PC-9 (cell line): ENCODE measurements around the gene NQO2. TPM values are rescaled to one million over a fixed set of nuclear protein-coding genes. Genes with fewer than 3 reads are reported as not detected.
A peak's percentile ranks its signal among the peaks of the same experiment; 100 is the strongest.
"Not testable (repeated sequence)": the region's sequence is repeated elsewhere in the genome, so short reads cannot be mapped to it uniquely, and the experiment has no call there.

ENCODE experiments used
- BruUV-seq: library from RNA; stranded (reverse); fragments of 400-500 nt; replicated peaks from 2 replicates; lab custom pipeline; 2021; lab: Mats Ljungman, UMichigan
- CTCF ChIA-PET: fragments of 300-600 bp; sonication (Branson Sonifier 250); formaldehyde crosslinking; loops from one replicate; lab custom pipeline; 2022; ENCODE audit warnings: antibody characterized with exemption; lab: Charles Lee
- POLR2A ChIA-PET: fragments of 300-600 bp; sonication (Branson Sonifier 250); formaldehyde crosslinking; loops from one replicate; lab custom pipeline; 2022; ENCODE audit warnings: antibody characterized with exemption; ENCODE audit not compliant: unreplicated experiment; lab: Charles Lee
- DNase-seq, 2 experiments: peaks; one replicate each; pipeline versions ENCODE4 v3.0.0 to v3.0.0-alpha.2; 2015 to 2022; ENCODE audit warnings: mixed read lengths in 1 of 2
- H2AFZ ChIP-seq: fragments of 200-600 bp; sonication (generic); 2 replicates; pipeline ENCODE4 v1.8.1; 2017; ENCODE audit warnings: antibody characterized with exemption
- H3F3A ChIP-seq: fragments of 200-600 bp; sonication (generic); 2 replicates; pipeline ENCODE4 v1.8.1; 2017; ENCODE audit warnings: antibody characterized with exemption, mild to moderate bottlenecking, low read depth; ENCODE audit not compliant: insufficient read depth
- H3K27ac ChIP-seq: fragments of 200-600 bp; sonication (generic); 2 replicates; pipeline ENCODE4 v1.6.1; 2016; ENCODE audit warnings: mixed run types
- H3K27me3 ChIP-seq: fragments of 200-600 bp; sonication (generic); 2 replicates; pipeline ENCODE4 v1.6.1; 2016; ENCODE audit warnings: low read depth, mixed run types; ENCODE audit not compliant: insufficient read depth
- H3K36me3 ChIP-seq: fragments of 200-600 bp; sonication (generic); 2 replicates; pipeline ENCODE4 v1.6.1; 2016; ENCODE audit warnings: low read depth, mixed run types
- H3K4me1 ChIP-seq: fragments of 200-600 bp; sonication (generic); replicated peaks from 2 replicates; pipeline ENCODE4 v1.6.1; 2016; ENCODE audit warnings: mixed run types; ENCODE audit not compliant: insufficient read depth
- H3K4me2 ChIP-seq: fragments of 200-600 bp; sonication (generic); 2 replicates; pipeline ENCODE4 v1.6.1; 2017; ENCODE audit warnings: mixed run types
- H3K4me3 ChIP-seq: fragments of 200-600 bp; sonication (generic); 2 replicates; pipeline ENCODE4 v1.6.1; 2016; ENCODE audit warnings: mixed run types
- H3K79me2 ChIP-seq: fragments of 200-600 bp; sonication (generic); 2 replicates; pipeline ENCODE4 v1.6.1; 2017; ENCODE audit warnings: low read depth, mixed run types
- H3K9me2 ChIP-seq: fragments of 200-600 bp; sonication (generic); 2 replicates; pipeline ENCODE4 v1.8.1; 2017; ENCODE audit warnings: mild to moderate bottlenecking; ENCODE audit not compliant: insufficient read depth
- H3K9me3 ChIP-seq: fragments of 200-600 bp; sonication (generic); 2 replicates; pipeline ENCODE4 v1.8.1; 2016; ENCODE audit warnings: low read depth; ENCODE audit not compliant: insufficient read depth
- H4K20me1 ChIP-seq: fragments of 200-600 bp; sonication (generic); 2 replicates; pipeline ENCODE4 v1.8.1; 2017; ENCODE audit not compliant: insufficient read depth
- EZH2 ChIP-seq: fragments of 200-600 bp; sonication (generic); IDR thresholded peaks from 2 replicates; pipeline ENCODE4 v1.8.0; 2017; ENCODE audit warnings: antibody characterized with exemption, low read depth
- intact Hi-C: fragments of 100-400 bp; cut with micrococcal nuclease; formaldehyde crosslinking; loops from one replicate; pipeline ENCODE4 v1.10.0; 2022; ENCODE audit not compliant: unreplicated experiment
- total RNA-seq: library from RNA; stranded (reverse); gene quantifications from 2 replicates; pipeline ENCODE4 v1.2.3, GENCODE V29; 2021
- TF ChIP-seq, protein P1 (sequence below): fragments of 200-600 bp; sonication (generic); conservative IDR thresholded peaks from 2 replicates; pipeline ENCODE4 v1.6.1; 2017; ENCODE audit warnings: mixed run types, antibody characterized with exemption, mild to moderate bottlenecking, moderate library complexity

NQO2 gene
- total RNA-seq, 1 experiment from 2014 or later = 82.9 TPM

GRCh38 chr6:2972685-2973084 is 27.0 kb upstream of the NQO2 start:
- H3K9me3 ChIP-seq, H3K27me3 ChIP-seq, BruUV-seq, H3K36me3 ChIP-seq, CTCF ChIA-PET, H3K9me2 ChIP-seq, H2AFZ ChIP-seq, H4K20me1 ChIP-seq, intact Hi-C loops, DNase-seq, H3K4me3 ChIP-seq: not testable (repeated sequence)
- Histone ChIP-seq H3K4me1 (peaks cover 29% of the 10 kb centered on the region), H3F3A (peaks cover 34% of the 10 kb centered on the region), H3K4me2 (peak overlapping the region; percentile 82), H3K79me2 (peaks cover 24% of the 10 kb centered on the region), H3K27ac (peak overlapping the region; percentile 90)
- POLR2A ChIA-PET = interaction anchor here (0.6 kb wide), 1 partner anchor 13 kb away, joined by 3 read pairs; no protein-coding TSS in a partner anchor

GRCh38 chr6:2973180-2973579 is 26.5 kb upstream of the NQO2 start:
- H3K27me3 ChIP-seq, H3K4me2 ChIP-seq, H4K20me1 ChIP-seq, H3K9me2 ChIP-seq, H3K9me3 ChIP-seq, intact Hi-C loops, CTCF ChIA-PET, POLR2A ChIA-PET, H2AFZ ChIP-seq, DNase-seq, H3K36me3 ChIP-seq, H3K27ac ChIP-seq, BruUV-seq, H3K4me3 ChIP-seq: not testable (repeated sequence)
- Histone ChIP-seq H3K4me1 (peaks cover 34% of the 10 kb centered on the region), H3F3A (peaks cover 34% of the 10 kb centered on the region), H3K79me2 (peaks cover 23% of the 10 kb centered on the region)

DNA sequence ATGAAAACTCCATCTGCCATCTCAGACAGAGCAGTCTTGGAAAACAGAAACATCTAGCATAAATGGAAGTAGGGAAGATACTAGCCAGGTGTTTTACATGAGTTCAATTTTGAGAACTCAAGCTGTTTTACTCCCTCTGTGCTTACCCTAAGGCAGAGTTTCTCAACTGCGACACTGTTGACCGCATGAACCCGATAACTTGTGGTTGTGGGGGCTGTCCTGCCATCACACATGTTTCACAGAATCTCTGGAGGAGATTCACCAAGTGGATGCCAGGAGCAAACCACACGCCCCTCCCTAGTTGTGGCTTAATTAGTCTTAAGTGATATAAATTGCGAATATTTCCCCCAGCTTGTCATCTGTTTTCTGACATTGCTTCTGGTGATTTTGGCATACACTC is 26.0 kb upstream of the NQO2 start:
- H3K9me2 ChIP-seq = no peaks in the 10 kb centered on the region
- H3K79me2 ChIP-seq = peaks cover 20% of the 10 kb centered on the region
- no peaks in the 10 kb centered on the region for H3K9me3 ChIP-seq
- H3K27me3 ChIP-seq = no peaks in the 10 kb centered on the region
- peaks cover 34% of the 10 kb centered on the region for H3F3A ChIP-seq
- H3K4me2 ChIP-seq = no peak overlapping the region
- H3K36me3 ChIP-seq = no peaks in the 10 kb centered on the region
- peaks cover 37% of the 10 kb centered on the region for H3K4me1 ChIP-seq
- ChIA-PET POLR2A (no interaction called here), CTCF (no interaction called here)
- no peak overlapping the region for H3K4me3 ChIP-seq
- intact Hi-C loops = no loop called here
- H2AFZ ChIP-seq = no peak overlapping the region
- H3K27ac ChIP-seq = no peak overlapping the region
- no TSS peak for BruUV-seq
- H4K20me1 ChIP-seq = no peaks in the 10 kb centered on the region
- no peak for DNase-seq
- TF ChIP-seq EZH2 = no peak
- TF ChIP-seq, protein P1, sequence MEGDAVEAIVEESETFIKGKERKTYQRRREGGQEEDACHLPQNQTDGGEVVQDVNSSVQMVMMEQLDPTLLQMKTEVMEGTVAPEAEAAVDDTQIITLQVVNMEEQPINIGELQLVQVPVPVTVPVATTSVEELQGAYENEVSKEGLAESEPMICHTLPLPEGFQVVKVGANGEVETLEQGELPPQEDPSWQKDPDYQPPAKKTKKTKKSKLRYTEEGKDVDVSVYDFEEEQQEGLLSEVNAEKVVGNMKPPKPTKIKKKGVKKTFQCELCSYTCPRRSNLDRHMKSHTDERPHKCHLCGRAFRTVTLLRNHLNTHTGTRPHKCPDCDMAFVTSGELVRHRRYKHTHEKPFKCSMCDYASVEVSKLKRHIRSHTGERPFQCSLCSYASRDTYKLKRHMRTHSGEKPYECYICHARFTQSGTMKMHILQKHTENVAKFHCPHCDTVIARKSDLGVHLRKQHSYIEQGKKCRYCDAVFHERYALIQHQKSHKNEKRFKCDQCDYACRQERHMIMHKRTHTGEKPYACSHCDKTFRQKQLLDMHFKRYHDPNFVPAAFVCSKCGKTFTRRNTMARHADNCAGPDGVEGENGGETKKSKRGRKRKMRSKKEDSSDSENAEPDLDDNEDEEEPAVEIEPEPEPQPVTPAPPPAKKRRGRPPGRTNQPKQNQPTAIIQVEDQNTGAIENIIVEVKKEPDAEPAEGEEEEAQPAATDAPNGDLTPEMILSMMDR = no peak

GRCh38 chr6:2976060-2976459 is 23.6 kb upstream of the NQO2 start:
- intact Hi-C loops = no loop called here
- H3K9me3 ChIP-seq = no peaks in the 10 kb centered on the region
- peak overlapping the region; percentile 78 for H3K27ac ChIP-seq
- BruUV-seq = no TSS peak
- no peak overlapping the region for H2AFZ ChIP-seq
- peak overlapping the region; percentile 63 for H3K4me2 ChIP-seq
- peaks cover 28% of the 10 kb centered on the region for H3F3A ChIP-seq
- DNase-seq = no peak
- ChIA-PET POLR2A (interaction anchor here (0.7 kb wide), 1 partner anchor 13 kb away, joined by 3 read pairs; no protein-coding TSS in a partner anchor), CTCF (no interaction called here)
- H3K27me3 ChIP-seq = no peaks in the 10 kb centered on the region
- no peaks in the 10 kb centered on the region for H4K20me1 ChIP-seq
- no peaks in the 10 kb centered on the region for H3K36me3 ChIP-seq
- no peak overlapping the region for H3K4me3 ChIP-seq
- no peaks in the 10 kb centered on the region for H3K9me2 ChIP-seq
- peaks cover 55% of the 10 kb centered on the region for H3K4me1 ChIP-seq
- peaks cover 5% of the 10 kb centered on the region; the same call in 1 of the 2 replicates for H3K79me2 ChIP-seq
- TF ChIP-seq EZH2 = no peak
- TF ChIP-seq, protein P1 = no peak
